DLD1 (cell line): ENCODE data around the gene RNF38.
"Not testable (repeated sequence)": the region's sequence is repeated elsewhere in the genome, so short reads cannot be mapped to it uniquely, and the experiment has no call there.

ENCODE experiments used
- in situ Hi-C: cut with HindIII; loops from 2 replicates; pipeline ENCODE4 v1.10.0; 2017; ENCODE audit warnings: low sequenced_read_pairs

RNF38 gene

DNA sequence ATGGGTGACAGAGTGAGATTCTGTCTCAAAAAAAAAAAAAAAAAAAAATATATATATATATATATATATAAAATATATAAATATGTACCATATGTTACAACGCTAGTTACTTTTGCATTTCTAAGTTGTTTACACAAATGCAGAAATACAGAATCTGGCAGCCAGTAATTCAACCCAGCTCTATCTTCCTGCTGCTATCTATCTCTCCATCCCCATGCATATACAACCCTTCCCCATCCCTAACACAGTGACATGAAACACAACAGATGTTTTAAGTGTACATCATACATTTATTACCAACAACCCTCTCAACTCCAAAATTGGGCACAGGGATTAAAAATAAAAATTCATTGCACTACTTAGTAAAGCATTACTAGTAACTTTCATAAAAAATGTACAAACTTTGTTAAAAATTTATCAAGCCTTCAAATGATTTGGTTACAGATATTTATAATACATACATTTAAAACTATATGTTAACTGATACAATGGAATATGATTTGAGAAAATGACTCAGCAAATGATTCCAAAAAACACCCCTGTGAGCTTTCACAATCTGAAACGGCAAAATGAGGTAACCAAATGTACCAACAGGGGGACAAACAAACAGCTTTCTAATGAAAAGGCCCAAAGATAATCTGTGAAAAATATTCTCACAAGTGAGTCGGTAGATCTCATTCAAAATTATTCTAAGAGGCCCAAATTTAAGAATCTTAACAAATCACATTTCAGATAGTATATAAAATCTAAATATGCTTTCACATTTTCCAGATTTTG lies 63.8 kb downstream of the RNF38 start:
- in situ Hi-C loops, result no loop called here

DNA sequence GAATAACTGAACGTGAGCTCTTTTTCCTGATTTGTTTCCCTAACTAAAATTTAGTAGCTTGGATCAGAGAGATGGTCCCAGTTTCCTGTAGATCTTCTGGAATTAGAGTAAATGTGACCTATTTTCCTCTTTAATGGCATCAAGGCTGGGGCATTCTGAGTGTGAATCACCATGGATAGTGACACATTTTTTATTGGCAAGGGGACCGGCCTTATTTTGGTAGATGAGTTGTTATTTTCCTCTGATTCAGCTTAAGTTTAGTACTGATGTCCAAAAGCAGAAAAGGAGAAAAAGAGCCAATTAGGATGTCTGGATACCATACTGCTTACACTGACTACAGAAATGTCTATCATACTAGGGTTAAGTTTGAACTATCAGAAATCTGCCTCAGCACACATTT lies 68.1 kb downstream of the RNF38 start:
- in situ Hi-C loops, result no loop called here

DNA sequence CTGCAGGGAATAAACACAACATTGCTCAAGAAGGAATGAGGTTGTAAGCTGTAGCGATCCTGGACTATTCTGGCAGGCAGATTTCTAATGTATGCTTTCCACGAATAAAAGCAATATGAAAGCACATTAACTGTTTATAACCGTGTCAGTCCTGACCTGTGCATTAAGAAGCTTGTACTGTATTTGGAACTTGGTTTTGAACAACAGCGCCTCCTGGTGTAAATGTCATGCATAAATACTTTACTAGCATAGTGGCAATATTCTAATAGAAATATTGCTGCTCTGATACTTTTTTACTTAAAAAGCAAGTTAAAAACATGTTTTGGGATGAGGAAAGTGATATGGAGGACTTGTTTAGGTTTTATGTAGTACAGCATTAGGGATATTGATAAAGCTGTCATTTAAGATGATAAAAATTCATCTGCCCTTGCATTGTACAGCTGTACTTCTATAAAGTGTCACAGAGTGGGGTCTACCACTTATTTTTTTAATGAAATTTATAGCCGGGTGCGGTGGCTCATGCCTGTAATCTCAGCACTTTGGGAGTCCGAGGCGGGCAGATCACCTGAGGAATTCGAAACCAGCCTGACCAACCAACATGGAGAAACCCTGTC lies 71.2 kb downstream of the RNF38 start:
- in situ Hi-C loops, result no loop called here

DNA sequence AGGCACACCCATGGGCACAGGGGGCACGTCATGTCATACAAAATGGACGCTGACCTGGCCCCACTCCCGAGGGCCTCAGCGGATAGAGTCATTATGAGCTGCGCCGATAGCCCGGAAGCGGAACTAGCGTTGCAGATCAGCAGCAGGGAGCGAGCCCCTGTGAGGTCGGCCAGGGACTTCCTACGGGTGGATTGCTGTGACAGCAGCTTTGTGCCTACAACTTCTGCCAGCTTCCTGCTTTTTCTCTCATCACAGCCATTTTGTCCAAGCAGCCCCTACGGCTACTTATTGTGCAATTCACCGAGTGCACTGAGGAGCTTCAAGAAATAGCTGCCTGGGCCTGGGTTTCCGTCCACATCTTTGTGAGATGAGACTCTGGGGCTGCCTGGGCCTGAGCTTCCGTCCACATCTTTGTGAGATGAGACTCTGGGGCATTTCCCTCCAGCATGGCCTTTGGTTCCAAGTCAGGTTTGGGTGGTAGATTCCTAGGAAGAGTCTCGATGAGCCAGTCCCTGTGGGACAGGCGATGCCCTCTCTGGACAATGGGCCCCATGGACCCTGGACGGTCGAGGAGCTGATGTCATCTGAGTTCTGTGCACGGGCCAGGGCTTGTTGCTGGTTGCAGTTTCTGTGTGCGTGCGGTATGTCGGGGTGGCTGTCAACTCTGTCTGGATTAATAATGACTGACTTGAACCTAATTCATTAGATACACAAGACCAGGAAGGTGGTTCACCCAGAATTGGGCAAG lies 74.8 kb downstream of the RNF38 start:
- in situ Hi-C loops, result no loop called here

DNA sequence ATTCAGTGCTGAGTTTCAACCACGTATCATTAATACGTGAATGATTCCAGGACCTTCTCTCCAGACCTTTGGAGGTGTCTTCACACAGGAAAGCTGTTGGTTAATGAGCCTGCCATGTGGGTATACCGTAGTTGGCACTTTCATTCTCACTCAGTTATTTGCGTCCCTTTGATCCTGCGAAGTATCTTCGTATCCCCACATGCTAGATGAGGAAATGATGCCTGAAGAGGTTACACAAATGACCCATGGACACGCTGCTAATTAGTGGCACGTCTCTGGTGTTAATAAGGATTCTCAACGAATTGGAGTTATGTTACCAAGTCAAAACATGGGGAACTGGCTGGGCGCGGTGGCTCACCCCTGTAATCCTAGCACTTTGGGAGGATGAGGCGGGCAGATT lies 76.1 kb downstream of the RNF38 start:
- in situ Hi-C loops, result no loop called here

DNA sequence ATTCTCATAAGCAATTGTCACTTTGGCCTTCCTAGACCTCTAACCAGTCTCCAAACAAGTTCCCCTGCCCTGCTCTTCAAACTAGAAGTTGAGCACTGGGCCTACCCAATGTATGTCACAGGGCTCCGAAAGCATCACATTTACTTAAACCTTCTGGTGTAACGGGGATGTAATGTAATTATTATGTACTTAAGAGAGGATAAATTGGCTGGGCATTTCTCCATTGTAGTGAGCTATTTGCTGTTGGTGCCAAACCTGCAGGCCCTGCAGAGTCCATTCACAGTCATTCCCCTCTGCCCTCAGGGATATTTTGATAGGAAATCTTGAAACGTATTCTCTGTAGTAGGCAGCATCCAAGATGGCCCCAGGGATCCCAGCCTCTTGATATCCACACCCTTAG lies 77.6 kb downstream of the RNF38 start:
- in situ Hi-C loops, result no loop called here

DNA sequence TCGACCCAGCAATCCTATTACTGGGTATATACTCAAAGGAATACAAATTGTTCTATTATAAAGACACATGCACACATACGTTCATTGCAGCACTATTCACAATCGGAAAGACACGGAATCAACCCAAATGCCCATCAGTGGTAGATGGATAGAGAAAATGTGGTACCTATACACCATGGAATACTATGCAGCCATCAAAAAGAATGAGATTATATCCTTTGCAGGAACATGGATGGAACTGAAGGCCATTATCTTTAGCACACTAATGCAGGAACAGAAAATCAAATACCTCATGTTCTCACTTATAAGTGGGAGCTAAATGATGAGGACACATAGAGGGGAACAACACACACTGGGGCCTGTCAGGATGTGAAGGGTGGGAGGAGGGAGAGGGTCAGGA lies 78.2 kb downstream of the RNF38 start:
- in situ Hi-C loops, result not testable (repeated sequence)

DNA sequence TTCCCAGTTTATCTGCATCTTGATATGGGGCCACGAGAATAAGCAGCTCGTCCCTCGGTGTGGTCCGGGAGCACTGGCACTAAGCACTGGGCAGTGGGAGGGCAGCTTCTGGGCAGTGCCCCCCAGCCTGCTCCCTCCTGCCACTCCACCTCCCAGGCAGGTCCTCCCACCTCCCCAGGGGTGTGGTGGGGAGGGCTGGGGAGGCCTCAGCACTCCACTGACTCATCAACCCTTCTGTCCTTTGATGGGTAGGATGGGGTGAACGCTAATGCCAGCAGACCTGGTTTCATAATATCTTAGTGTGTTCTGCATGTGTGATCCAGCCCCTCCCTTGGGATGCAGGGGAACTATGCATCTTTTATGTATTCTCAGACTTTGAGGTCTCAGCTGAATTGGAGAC lies 79.6 kb downstream of the RNF38 start:
- in situ Hi-C loops, result no loop called here

DNA sequence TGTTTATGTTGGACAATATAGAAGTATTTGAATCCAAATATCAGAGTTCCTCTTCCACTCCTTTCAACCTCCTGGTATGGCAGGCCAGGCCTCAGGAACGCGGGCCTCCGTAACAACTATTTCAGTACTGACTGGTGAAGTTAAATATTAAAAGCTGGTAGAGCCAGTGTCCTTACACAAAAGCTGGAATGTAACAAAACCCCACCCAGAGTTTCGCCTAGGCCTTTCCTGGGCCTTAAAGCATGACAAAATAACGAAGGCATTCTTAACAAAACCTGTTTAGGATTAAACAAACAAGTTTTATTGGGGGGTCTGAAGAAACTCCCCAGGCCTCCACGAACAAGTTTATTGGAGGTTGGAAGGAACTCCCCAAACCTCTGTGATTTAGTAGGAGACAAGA lies 80.3 kb downstream of the RNF38 start:
- in situ Hi-C loops, result no loop called here

DNA sequence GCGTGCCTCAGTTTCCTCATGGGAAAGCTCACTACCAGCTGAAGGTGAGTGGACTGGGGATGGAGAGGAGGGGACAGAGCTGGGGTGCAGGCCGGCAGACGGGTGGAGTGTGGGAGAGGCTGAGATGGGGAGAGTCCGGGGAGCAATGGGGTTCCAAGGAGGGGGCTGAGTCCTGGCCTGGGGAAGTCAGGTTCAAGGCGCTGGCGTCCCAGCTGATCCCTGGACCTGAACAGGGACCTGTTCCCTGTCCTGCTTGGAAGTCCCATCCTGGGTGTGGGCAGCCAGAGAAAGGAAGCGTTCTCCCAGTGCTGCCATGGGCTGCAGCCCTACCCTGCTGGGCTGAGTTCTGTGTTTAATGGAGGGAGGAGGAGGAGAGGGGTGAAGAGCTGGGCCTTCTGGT lies 80.9 kb downstream of the RNF38 start:
- in situ Hi-C loops, result no loop called here

DNA sequence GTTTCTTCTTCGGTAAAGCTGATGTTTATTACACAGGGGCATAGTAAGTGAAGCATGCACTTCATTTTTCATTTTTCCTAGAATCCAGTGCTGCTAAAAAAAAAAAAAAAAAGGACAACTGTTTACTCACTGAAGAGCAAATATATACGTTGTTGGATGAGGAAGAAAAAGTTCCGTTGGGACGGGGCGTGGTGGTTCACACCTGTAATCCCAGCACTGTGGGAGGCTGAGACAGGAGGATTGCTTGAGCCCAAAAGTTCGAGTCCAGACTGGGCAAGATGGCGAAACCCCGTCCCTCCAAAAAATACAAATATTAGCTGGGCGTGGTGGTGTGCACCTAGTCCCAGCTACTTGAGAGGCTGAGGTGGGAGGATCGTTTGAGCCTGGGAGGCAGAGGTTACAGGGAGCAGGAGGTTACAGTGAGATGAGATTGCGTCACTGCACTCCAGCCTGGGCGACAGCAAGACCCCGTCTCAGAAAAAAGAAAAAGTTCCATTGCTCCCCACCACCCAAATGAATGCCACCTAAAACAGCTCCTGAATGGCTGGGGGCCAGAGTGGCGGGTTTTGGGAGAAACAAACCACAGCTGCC lies 81.8 kb downstream of the RNF38 start:
- in situ Hi-C loops, result no loop called here

DNA sequence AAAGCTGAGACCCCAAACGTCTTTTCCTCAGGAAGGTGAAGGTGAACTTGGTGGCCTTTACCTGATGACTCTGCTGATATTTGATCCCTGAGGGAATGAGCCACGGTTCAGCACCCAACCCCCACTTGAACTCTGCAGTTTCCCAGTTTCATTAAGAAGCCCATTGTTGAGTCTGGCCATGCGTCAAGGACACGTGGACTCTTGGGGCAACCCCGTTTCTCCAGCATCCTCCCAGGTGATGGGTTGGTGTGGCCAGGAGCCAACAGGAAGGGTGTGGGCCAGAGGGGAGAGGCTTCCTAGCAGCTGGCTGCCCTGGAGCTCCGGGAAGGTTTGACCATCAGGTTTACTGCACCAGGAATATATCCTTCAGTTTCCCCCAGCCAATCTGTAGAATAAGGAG lies 82.3 kb downstream of the RNF38 start:
- in situ Hi-C loops, result no loop called here

DNA sequence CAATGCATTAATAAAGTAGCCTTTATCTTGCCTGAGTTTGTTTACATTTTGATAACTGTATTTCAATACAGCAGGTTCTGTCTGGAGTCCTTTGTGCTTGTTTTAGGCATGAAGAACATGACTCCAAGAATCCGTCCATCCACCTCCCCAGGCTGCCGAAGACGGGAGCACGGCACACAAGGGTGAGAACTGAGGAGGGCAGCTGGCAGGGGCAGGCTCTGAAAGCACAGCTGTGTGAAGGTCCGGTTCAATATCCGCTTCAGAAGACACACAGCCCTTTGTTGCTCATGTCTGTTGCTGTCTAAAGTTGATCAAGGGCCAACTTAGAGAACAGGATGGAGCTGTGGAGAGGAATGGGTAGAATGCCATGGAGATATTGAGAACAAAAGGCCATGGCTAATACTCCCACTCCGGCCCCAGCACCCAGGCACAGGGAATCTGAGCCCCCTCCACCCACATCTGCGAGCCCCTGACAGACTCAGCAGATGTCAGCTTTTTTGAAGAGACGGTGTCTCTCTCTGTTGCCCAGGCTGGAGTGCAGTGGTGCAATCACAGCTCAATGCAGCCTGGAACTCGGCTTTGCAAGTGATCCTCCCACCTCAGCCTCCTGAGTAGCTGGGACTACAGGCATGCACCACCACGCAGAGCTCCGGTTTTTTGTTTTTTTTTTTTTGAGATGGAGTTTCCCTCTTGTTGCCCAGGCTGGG lies 83.3 kb downstream of the RNF38 start:
- in situ Hi-C loops, result no loop called here

DNA sequence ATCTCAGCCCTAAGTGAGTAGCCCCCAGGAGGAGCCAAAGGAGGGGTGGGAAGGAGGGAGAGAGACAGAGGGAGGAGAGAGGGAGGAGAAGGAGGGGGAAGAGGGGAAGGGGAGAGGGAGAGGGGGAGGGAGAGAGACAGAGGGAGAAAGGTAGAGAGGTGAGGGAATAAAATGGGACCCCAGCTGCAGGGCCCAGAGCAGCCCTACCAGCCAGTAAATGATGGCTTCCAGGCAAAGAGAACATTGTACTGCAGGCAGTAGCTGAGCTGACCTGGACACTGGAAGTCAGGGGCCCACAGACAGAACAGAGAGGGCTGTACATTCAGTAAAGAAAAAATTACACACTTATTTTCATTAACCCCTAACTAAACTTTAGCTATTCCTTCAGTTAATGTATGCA lies 84.0 kb downstream of the RNF38 start:
- in situ Hi-C loops, result no loop called here

DNA sequence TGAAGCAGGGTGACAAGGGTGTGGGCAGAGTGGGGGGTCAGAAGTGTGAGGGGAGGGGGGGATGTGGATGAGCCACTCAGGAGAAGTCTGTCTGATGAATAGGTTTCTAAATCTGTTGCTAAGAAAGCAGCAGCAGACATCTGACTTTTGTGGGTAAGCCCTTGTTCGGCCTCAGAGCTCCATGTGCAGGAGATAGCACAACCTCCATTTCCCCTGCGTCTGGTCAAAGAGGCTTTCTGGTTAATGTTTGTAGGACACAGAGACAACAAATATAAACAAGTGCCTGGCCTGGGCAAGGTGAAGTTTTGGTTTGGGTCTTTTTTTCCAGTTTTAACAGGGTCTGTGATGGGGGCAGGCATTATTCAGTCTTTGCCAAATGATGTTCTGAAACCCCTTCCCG lies 84.8 kb downstream of the RNF38 start:
- in situ Hi-C loops, result no loop called here

DNA sequence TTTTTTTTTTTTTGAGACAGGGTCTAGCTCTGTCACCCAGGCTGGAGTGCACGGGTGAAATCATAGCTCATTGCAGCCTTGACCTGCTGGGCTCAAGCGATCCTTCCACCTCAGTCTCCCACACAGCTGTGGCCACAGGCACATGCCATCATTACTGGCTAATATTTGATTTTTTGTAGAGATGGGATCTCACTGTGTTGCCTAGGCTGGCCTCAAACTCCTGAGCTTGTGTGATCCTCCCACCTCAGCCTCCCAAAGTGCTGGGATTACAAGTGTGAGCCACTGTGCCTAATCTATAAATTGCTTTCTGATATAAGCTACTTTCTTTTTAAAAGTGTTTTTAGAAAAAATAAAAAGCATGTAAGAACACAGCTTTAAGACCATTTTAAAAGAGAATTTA lies 85.3 kb downstream of the RNF38 start:
- in situ Hi-C loops, result no loop called here

DNA sequence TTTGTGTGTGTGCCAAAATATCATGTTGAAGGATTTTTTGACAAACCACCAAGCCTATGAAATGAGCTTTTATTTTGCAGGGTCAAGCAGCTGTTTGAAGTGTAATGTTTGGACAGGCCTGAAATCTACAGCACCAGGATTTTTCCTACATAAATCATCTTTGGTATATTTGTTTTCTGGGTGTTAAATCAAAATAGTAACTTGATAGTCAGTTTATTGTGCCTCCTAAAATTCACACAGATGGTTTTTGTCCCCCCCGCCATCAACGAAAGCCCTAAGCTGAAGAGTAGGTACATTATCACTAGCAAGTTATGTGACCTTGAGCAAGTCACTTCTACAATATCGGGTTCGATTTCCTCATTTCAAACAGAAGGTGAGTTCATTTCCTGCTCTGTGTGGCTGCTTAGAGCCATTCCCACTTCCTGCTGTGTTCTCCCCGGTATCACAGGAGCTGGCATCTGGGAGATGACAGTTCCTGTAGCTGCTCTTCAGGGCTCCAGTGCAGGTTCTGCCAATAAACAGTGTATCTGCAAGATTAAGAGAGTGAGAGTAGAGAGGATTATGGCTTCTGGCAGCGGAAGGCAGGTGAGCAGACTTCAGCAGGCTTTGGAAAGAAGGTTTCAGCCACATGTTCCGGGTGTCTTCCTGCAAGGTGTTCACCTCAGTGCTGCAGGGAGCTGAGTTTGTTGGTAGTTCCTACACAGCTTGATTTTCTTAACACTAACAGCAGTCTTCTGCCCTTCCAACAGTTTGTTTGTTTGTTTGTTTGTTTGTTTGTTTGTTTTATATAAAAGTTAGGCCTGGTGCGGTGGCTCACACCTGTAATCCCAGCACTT lies 93.4 kb downstream of the RNF38 start:
- in situ Hi-C loops, result no loop called here

DNA sequence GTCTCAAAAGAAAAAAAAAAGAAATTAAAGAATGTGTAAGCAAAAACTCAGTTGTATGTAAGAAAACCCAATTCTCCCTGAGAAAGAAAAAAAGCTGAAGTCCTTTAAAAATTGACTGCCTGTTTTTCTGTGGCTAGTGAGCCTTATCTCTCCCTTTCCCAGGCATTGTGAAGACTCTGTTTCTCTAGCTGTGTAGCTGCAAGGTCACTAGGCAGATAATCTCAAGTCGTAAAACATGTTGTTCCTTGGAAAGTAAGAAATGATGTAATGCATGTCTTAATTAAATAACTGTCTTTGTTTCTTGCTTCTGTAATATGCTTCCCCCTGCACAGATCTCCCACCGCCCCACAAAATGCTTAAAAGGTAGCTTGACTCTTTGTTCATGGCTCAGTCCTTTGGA lies 95.7 kb downstream of the RNF38 start:
- in situ Hi-C loops, result not testable (repeated sequence)

DNA sequence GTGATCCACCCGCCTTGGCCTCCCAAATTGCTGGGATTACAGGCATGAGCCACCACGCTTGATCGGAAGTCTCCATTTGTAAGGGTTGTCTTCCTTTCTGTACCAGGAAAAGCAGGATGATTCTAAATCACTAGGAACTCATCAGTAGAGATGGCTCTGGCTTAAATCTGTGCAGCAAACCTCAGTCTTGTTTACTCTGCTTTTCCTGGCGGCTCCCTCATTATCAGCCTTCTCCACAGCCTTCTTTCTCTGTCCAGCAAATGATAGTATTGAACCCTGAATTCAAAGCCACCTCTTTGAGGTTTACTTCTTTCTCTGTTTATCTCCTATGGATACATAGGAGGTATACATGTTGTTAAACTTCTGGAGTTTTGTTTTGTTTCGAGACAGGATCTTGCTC lies 98.8 kb downstream of the RNF38 start:
- in situ Hi-C loops, result no loop called here

DNA sequence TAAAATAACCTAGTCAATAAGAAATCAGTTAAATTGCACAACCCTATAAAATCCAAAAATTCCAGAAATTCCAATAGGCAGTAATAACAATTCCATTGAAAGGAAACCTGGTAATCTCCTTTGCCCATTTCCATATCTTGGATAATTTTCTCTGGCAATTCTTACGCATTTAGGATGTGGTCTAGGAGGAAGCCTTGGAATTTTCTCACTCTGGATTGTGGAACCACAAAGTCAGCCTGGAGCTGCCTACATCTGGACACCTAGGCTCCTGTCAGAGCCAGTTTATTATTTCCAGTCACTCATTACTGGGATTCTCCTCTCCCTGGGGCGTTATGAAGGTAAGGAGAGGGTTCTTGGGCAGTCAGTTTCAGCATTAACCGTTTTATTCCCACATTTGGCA lies 101.5 kb downstream of the RNF38 start:
- in situ Hi-C loops, result no loop called here
